ENCODE data around the gene WRAP53. TPM values are rescaled to one million over a fixed set of nuclear protein-coding genes. Genes with fewer than 3 reads are reported as not detected.

The WRAP53 gene
- polyA plus RNA-seq, 1 donor (not counting 4 experiments of a cell fraction or from before 2014, with no cell fraction given), result 8.2 TPM

GRCh38 chr17:7684851-7685532, 3.3 kb upstream of the WRAP53 start:
- Histone ChIP-seq H3K27me3 (ENCODE audit: control insufficient read depth, extremely low read depth, insufficient read depth, low read length) (no peaks in the 10 kb centered on the region), H3K9ac (ENCODE audit: control insufficient read depth, extremely low read depth, insufficient read depth, low read length) (peak overlapping the region; percentile 100), H3K79me2 (ENCODE audit: control insufficient read depth, insufficient read depth, low read length) (peaks cover 54% of the 10 kb centered on the region), H3K4me3 (ENCODE audit: control insufficient read depth in 2 of 3, extremely low read depth in 1 of 3, insufficient read depth in 2 of 3, low read depth in 1 of 3, low read length in 3 of 3) (peak overlapping the region; percentile 73 to 100 (median 98)), H3K4me2 (ENCODE audit: control insufficient read depth, extremely low read depth, insufficient read depth, low read depth, low read length) (peak overlapping the region; percentile 99), H3K9me3 (ENCODE audit: control insufficient read depth, low read depth, low read length) (no peaks in the 10 kb centered on the region), H2AFZ (ENCODE audit: control insufficient read depth, low read length) (peak overlapping the region; percentile 33), H3K36me3 (ENCODE audit: control insufficient read depth in 2 of 2, extremely low read depth in 1 of 2, insufficient read depth in 2 of 2, low read length in 2 of 2) (peaks cover 0 to under 1% of the 10 kb centered on the region in 2 experiments), H3K9me1 (ENCODE audit: control insufficient read depth, extremely low read depth, insufficient read depth, low read length) (peaks cover 2% of the 10 kb centered on the region), H4K20me1 (ENCODE audit: control insufficient read depth, extremely low read depth, insufficient read depth, low read length) (no peaks in the 10 kb centered on the region), H3K4me1 (ENCODE audit: control insufficient read depth, extremely low read depth, insufficient read depth, low read length) (peaks cover 18% of the 10 kb centered on the region), H3K27ac (ENCODE audit: control insufficient read depth, insufficient read depth, low read length) (peak overlapping the region; percentile 97)
- TF ChIP-seq CTCF (optimal IDR thresholded peaks at IDR 0.05 in 1 of 3, IDR thresholded peaks at IDR 0.05 in 1 of 3, conservative IDR thresholded peaks at IDR 0.05 in 1 of 3; ENCODE audit: extremely low read depth in 1 of 3, insufficient read depth in 2 of 3, low read length in 3 of 3) (no peak), EZH2 (IDR thresholded peaks at IDR 0.05; ENCODE audit: low read length) (no peak)
- dilution Hi-C loops (cut with MboI; ENCODE audit: extremely low pct_ligation_motif_present, low sequenced_read_pairs), result no loop called here
- DNase-seq (ENCODE audit: low read depth, low spot score) (no peak), FAIRE-seq (no peak)

- Histone ChIP-seq H3K27me3 (ENCODE audit: control insufficient read depth, extremely low read depth, insufficient read depth, low read length) (no peaks in the 10 kb centered on the region), H3K4me2 (ENCODE audit: control insufficient read depth, extremely low read depth, insufficient read depth, low read depth, low read length) (peak overlapping the region; percentile 99), H3K4me3 (ENCODE audit: control insufficient read depth in 2 of 3, extremely low read depth in 1 of 3, insufficient read depth in 2 of 3, low read depth in 1 of 3, low read length in 3 of 3) (peak overlapping the region; percentile 73 to 100 (median 98)), H3K4me1 (ENCODE audit: control insufficient read depth, extremely low read depth, insufficient read depth, low read length) (peaks cover 18% of the 10 kb centered on the region), H2AFZ (ENCODE audit: control insufficient read depth, low read length) (peak overlapping the region; percentile 92), H3K9ac (ENCODE audit: control insufficient read depth, extremely low read depth, insufficient read depth, low read length) (peak overlapping the region; percentile 100), H3K9me3 (ENCODE audit: control insufficient read depth, low read depth, low read length) (no peaks in the 10 kb centered on the region), H3K9me1 (ENCODE audit: control insufficient read depth, extremely low read depth, insufficient read depth, low read length) (peaks cover 2% of the 10 kb centered on the region), H3K79me2 (ENCODE audit: control insufficient read depth, insufficient read depth, low read length) (peaks cover 54% of the 10 kb centered on the region), H4K20me1 (ENCODE audit: control insufficient read depth, extremely low read depth, insufficient read depth, low read length) (no peaks in the 10 kb centered on the region), H3K27ac (ENCODE audit: control insufficient read depth, insufficient read depth, low read length) (peak overlapping the region; percentile 97), H3K36me3 (ENCODE audit: control insufficient read depth in 2 of 2, extremely low read depth in 1 of 2, insufficient read depth in 2 of 2, low read length in 2 of 2) (peaks cover 5 to 7% of the 10 kb centered on the region in 2 experiments)
- dilution Hi-C loops (cut with MboI; ENCODE audit: extremely low pct_ligation_motif_present, low sequenced_read_pairs), result no loop called here
- FAIRE-seq, result peak; percentile 43
- TF ChIP-seq EZH2 (IDR thresholded peaks at IDR 0.05; ENCODE audit: low read length) (no peak), CTCF (optimal IDR thresholded peaks at IDR 0.05 in 1 of 3, IDR thresholded peaks at IDR 0.05 in 1 of 3, conservative IDR thresholded peaks at IDR 0.05 in 1 of 3; ENCODE audit: extremely low read depth in 1 of 3, insufficient read depth in 2 of 3, low read length in 3 of 3) (no peak)
- DNase-seq (ENCODE audit: low read depth, low spot score), result peak; percentile 65
Measured at GRCh38 chr17:7685533-7686221, 2.6 kb upstream of the WRAP53 start.
